HUES64 (cell line): ENCODE results near the gene RFX1.
A peak's percentile ranks its signal among the peaks of the same experiment; 100 is the strongest.

ENCODE experiments used
- H3K27ac ChIP-seq: 2 replicates; pipeline ENCODE4 v1.7.0; 2013; ENCODE audit warnings: low read depth, low read length, inconsistent platforms
- H3K27me3 ChIP-seq: 2 replicates; pipeline ENCODE4 v1.6.1; 2013; ENCODE audit warnings: mild to moderate bottlenecking, low read length; ENCODE audit not compliant: insufficient read depth
- H3K36me3 ChIP-seq: 2 replicates; pipeline ENCODE4 v1.6.1; 2013; ENCODE audit warnings: mild to moderate bottlenecking, low read length; ENCODE audit not compliant: insufficient read depth
- H3K4me1 ChIP-seq: 2 replicates; pipeline ENCODE4 v1.6.1; 2013; ENCODE audit warnings: mild to moderate bottlenecking, low read length, moderate library complexity; ENCODE audit not compliant: insufficient read depth
- H3K4me3 ChIP-seq: 2 replicates; pipeline ENCODE4 v1.5.1; 2013; ENCODE audit warnings: mild to moderate bottlenecking, low read length, moderate library complexity
- H3K9ac ChIP-seq: 2 replicates; pipeline ENCODE4 v1.6.1; 2013; ENCODE audit warnings: mild to moderate bottlenecking, low read depth, low read length
- H3K9me3 ChIP-seq: 2 replicates; pipeline ENCODE4 v1.6.1; 2013; ENCODE audit warnings: low read depth, low read length; ENCODE audit not compliant: insufficient read depth
- WGBS: fragments of 150-250, 120-280 bp; methylation state at CpG from one replicate; pipeline ENCODE4 v1.1.7; 2013; ENCODE audit warnings: missing lambda C conversion rate; 5-methylcytosine and 5-hydroxymethylcytosine counted together

The RFX1 gene

GRCh38 chr19:13938301-13939064 is 67.6 kb downstream of the RFX1 start, which contains the start of gene PODNL1:
Gene PODNL1, minus strand, starts transcription at chr19:13938417. Its CDS starts 236 bp downstream, at chr19:13938181.
- no peak within 1 kb of the TSS for H3K27ac ChIP-seq
- no peak within 1 kb of the TSS for H3K9ac ChIP-seq
- peak within 1 kb of the TSS; percentile 13; the same call in 1 of the 2 replicates for H3K4me3 ChIP-seq
- H3K4me1 ChIP-seq: peaks cover 14% of the 10 kb centered on the region
- WGBS: 58% methylated on average over 19 of the region's 21 CpGs
- H3K36me3 ChIP-seq: no peaks in the 10 kb centered on the region
- no peaks in the 10 kb centered on the region; the same call in 1 of the 2 replicates for H3K9me3 ChIP-seq
- peaks cover 2% of the 10 kb centered on the region; the same call in 1 of the 2 replicates for H3K27me3 ChIP-seq

GRCh38 chr19:13937479-13938300 is 68.4 kb downstream of the RFX1 start:
- no peaks in the 10 kb centered on the region; the same call in 1 of the 2 replicates for H3K9me3 ChIP-seq
- H3K36me3 ChIP-seq: no peaks in the 10 kb centered on the region
- H3K9ac ChIP-seq: no peak overlapping the region
- peaks cover 2% of the 10 kb centered on the region; the same call in 1 of the 2 replicates for H3K27me3 ChIP-seq
- H3K4me3 ChIP-seq: peak overlapping the region; percentile 13; the same call in 1 of the 2 replicates
- no peak overlapping the region for H3K27ac ChIP-seq
- peaks cover 14% of the 10 kb centered on the region for H3K4me1 ChIP-seq
- WGBS: 36% methylated on average over 28 of the region's 29 CpGs

- Histone ChIP-seq H3K27me3 (peaks cover 2% of the 10 kb centered on the region; the same call in 1 of the 2 replicates), H3K36me3 (no peaks in the 10 kb centered on the region), H3K27ac (peak overlapping the region; percentile 37; the same call in 1 of the 2 replicates), H3K4me1 (peaks cover 14% of the 10 kb centered on the region), H3K4me3 (no peak overlapping the region), H3K9ac (no peak overlapping the region), H3K9me3 (no peaks in the 10 kb centered on the region)
- WGBS: 69% methylated on average over 21 of the region's 22 CpGs
Measured at GRCh38 chr19:13935765-13936510, 70.2 kb downstream of the RFX1 start.

- no peak overlapping the region for H3K9ac ChIP-seq
- WGBS: 93% methylated on average over 2 of the region's 2 CpGs
Measured at GRCh38 chr19:13934785-13935109, 71.4 kb downstream of the RFX1 start.

GRCh38 chr19:13932911-13933393 is 73.2 kb downstream of the RFX1 start:
- Histone ChIP-seq H3K9ac (no peak overlapping the region), H3K4me1 (peaks cover 14% of the 10 kb centered on the region), H3K9me3 (no peaks in the 10 kb centered on the region), H3K27me3 (no peaks in the 10 kb centered on the region), H3K4me3 (no peak overlapping the region), H3K36me3 (peaks cover 5% of the 10 kb centered on the region), H3K27ac (no peak overlapping the region)
- WGBS: 95% methylated on average over 42 of the region's 42 CpGs

More at GRCh38 chr19:13934785-13935109, 71.4 kb downstream of the RFX1 start:
- H3K4me3 ChIP-seq: no peak overlapping the region
- peaks cover 2% of the 10 kb centered on the region; the same call in 1 of the 2 replicates for H3K27me3 ChIP-seq
- peaks cover 14% of the 10 kb centered on the region for H3K4me1 ChIP-seq
- H3K36me3 ChIP-seq: no peaks in the 10 kb centered on the region
- no peaks in the 10 kb centered on the region for H3K9me3 ChIP-seq
- no peak overlapping the region for H3K27ac ChIP-seq

GRCh38 chr19:13932149-13932637 is 73.9 kb downstream of the RFX1 start:
- WGBS: 95% methylated on average over 6 of the region's 6 CpGs
- Histone ChIP-seq H3K27ac (no peak overlapping the region), H3K4me1 (peaks cover 8% of the 10 kb centered on the region), H3K27me3 (no peaks in the 10 kb centered on the region), H3K4me3 (no peak overlapping the region), H3K9me3 (no peaks in the 10 kb centered on the region), H3K9ac (no peak overlapping the region), H3K36me3 (peaks cover 8% of the 10 kb centered on the region)

- Histone ChIP-seq H3K9ac (no peak overlapping the region), H3K9me3 (no peaks in the 10 kb centered on the region), H3K4me1 (peaks cover 8% of the 10 kb centered on the region), H3K4me3 (no peak overlapping the region), H3K36me3 (peaks cover 14% of the 10 kb centered on the region), H3K27me3 (no peaks in the 10 kb centered on the region), H3K27ac (no peak overlapping the region)
- 93% methylated on average over 30 of the region's 30 CpGs for WGBS
Measured at GRCh38 chr19:13931391-13932148, 74.5 kb downstream of the RFX1 start.

GRCh38 chr19:13930402-13930801 is 75.7 kb downstream of the RFX1 start:
- Histone ChIP-seq H3K4me3 (no peak overlapping the region), H3K27ac (no peak overlapping the region), H3K4me1 (no peaks in the 10 kb centered on the region), H3K9ac (no peak overlapping the region), H3K36me3 (peaks cover 21% of the 10 kb centered on the region), H3K27me3 (no peaks in the 10 kb centered on the region), H3K9me3 (no peaks in the 10 kb centered on the region)
- WGBS: 92% methylated on average over 17 of the region's 17 CpGs

- Histone ChIP-seq H3K36me3 (peaks cover 25% of the 10 kb centered on the region), H3K9me3 (no peaks in the 10 kb centered on the region), H3K27me3 (no peaks in the 10 kb centered on the region), H3K4me3 (no peak overlapping the region), H3K9ac (no peak overlapping the region), H3K27ac (no peak overlapping the region), H3K4me1 (no peaks in the 10 kb centered on the region)
- 96% methylated on average over 15 of the region's 17 CpGs for WGBS
Measured at GRCh38 chr19:13929956-13930355, 76.2 kb downstream of the RFX1 start.

GRCh38 chr19:13929340-13929739 is 76.8 kb downstream of the RFX1 start:
- no peak overlapping the region for H3K9ac ChIP-seq
- H3K36me3 ChIP-seq: peaks cover 31% of the 10 kb centered on the region
- no peaks in the 10 kb centered on the region for H3K4me1 ChIP-seq
- no peak overlapping the region for H3K4me3 ChIP-seq
- WGBS: 95% methylated on average over 12 of the region's 12 CpGs
- no peaks in the 10 kb centered on the region for H3K9me3 ChIP-seq
- no peaks in the 10 kb centered on the region for H3K27me3 ChIP-seq
- no peak overlapping the region for H3K27ac ChIP-seq
